ENCODE data around the gene FOXD4L1. TPM values are rescaled to one million over a fixed set of nuclear protein-coding genes. Genes with fewer than 3 reads are reported as not detected.
"Not testable (repeated sequence)": the region's sequence is repeated elsewhere in the genome, so short reads cannot be mapped to it uniquely, and the experiment has no call there.

FOXD4L1 gene
- total RNA-seq, 2 donors from 2014 or later, result not detected

DNA sequence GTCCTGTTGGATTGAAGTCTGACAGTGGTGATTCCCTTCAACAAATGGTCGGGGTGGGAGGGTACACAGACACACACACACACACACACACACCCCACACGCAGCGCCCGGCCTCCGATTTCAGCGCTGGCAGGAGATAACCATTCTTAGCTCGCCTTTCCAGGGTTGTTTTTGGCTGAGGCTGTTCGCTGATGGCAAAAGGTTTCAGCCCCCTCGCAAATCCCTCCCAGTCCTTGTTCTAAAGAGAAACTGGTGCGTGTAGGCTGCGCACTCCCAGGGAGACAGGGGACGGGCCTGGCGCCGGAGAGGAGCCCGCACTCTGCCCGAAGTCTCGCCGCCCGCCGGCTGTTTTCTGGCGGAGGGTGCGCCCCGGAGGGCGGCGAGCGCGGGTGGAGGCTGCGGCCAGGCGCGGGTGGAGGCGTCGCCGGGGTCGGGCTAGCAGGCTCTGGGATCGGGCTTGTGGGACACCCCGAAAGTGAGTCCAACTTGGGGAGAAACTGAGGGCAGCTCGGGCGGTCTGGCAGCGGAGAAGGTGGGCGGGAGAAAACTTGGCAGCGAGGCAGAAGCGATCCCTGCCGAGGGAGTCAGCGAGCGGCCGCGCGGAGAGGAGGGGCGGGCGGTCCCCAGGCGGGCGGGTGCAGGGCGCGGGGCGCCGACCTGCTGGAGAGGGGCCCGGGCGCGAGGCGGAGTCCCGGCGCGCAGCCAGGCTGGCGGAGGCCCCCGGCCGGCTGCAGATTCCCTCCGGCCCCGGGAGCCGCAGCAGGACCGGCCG is 42.9 kb downstream of the FOXD4L1 start:
- Histone ChIP-seq H3K27ac (peak overlapping the region; percentile 74 to 90), H3K4me3 (peak overlapping the region; percentile 66 to 69)
- not testable (repeated sequence) for H3K4me1 ChIP-seq, H3K9me3 ChIP-seq, H3K27me3 ChIP-seq, H3K36me3 ChIP-seq
- peak; percentile 60 for DNase-seq (ENCODE audit: low spot score)

DNA sequence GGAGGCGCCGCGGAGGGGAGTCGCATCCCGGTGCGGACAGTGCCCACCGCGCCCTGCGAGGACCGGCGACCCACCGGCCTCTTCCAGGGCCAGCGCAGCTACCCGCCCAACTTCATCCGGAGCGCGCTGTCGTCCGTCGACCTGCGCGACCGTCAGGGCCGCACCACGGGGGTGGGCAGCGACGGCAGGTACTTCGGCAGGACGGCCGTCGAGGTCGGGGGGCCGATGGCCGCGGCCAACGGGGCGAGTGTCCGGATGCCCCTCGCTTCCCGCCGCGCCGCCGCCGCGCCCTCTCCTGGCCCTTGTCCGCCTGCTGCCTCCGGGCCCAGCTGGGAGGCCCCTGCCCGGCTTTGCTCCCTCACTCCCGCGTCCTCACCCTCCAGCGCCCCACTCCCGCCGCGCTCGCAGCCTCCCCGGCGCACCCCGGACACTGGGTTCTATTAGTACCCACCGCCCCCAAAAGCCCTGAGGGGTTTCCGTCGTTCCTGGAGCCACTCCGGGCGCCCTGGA is 43.6 kb downstream of the FOXD4L1 start:
- peak overlapping the region; percentile 66 to 69 for H3K4me3 ChIP-seq
- H3K27ac ChIP-seq, result peak overlapping the region; percentile 74 to 90
- DNase-seq (ENCODE audit: low spot score), result not testable (repeated sequence)

DNA sequence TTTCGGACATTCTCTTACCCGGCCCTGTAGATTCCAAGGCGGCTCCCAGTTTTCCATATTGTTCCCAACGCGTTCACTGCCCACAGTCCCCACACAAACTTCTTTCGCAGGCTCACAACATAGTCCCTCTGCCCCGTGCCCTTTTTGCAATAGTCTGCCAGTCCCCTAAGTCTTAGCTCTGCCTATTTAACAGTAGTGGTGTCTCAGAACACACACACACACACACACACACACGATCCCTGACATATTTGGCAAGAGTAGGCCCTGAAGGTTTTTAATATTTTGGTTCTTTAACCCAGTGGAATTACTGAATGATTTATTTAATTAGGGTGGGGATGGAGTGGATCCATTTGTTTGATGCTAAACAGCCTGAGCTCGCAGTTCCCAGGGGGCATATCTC is 44.1 kb downstream of the FOXD4L1 start:
- H3K4me3 ChIP-seq, result peak overlapping the region; percentile 66 to 69
- H3K9me3 ChIP-seq; H3K36me3 ChIP-seq; H3K27ac ChIP-seq; H3K4me1 ChIP-seq; DNase-seq (ENCODE audit: low spot score); H3K27me3 ChIP-seq: not testable (repeated sequence)

More for the DNA sequence above, 43.6 kb downstream of the FOXD4L1 start:
- H3K36me3 ChIP-seq, H3K4me1 ChIP-seq, H3K27me3 ChIP-seq, H3K9me3 ChIP-seq: not testable (repeated sequence)

Other genes starting within 250 kb of the FOXD4L1 start
- 1 to 10 TPM in 1 of 2 donors, under 1 TPM in 1; 0.37 to 1.2 TPM for gene PAX8, start 219.7 kb upstream of the FOXD4L1 start, total RNA-seq
- gene ZNG1B, start 61.0 kb upstream of the FOXD4L1 start, total RNA-seq, result 10 to 100 TPM; 19.8 to 22.2 TPM
- 1 to 10 TPM; 1.7 to 2.7 TPM for gene RABL2A, start 128.6 kb downstream of the FOXD4L1 start, total RNA-seq